ENCODE data around the gene USP20.

USP20 gene

DNA sequence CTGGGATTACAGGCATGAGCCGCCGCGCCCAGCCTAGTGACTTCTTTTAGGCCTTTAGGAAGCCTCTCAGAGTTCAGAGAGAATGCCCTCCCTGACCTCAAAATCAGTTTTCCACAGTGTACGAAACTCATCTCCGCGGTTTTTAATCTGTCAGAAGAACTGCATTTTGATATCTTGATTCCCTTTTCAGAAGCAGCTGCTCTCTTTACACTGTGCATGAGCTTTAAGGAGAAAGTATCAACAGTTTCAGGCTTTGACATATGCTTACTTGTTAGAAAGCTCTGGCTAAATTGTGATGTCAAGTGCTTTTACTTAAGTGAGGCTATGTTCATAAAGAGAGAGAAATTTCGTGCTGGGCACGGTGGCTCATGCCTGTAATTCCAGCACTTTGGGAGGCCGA lies 74.6 kb downstream of the USP20 start:
- H3K27ac ChIP-seq (ENCODE audit: low read depth, low read length): no peak overlapping the region
- H4K20me1 ChIP-seq (ENCODE audit: low read depth, low read length): no peaks in the 10 kb centered on the region
- no peak overlapping the region for H3K4me3 ChIP-seq (ENCODE audit: insufficient read depth, low read length, poor library complexity, severe bottlenecking)
- H3K36me3 ChIP-seq (ENCODE audit: low read length): peaks cover 13% of the 10 kb centered on the region; the same call in 1 of the 2 replicates
- H3K4me2 ChIP-seq (ENCODE audit: low read depth, low read length, poor library complexity, severe bottlenecking): no peak overlapping the region
- H2AFZ ChIP-seq (ENCODE audit: low read depth, low read length, severe bottlenecking): no peak overlapping the region
- no peaks in the 10 kb centered on the region for H3K79me2 ChIP-seq (ENCODE audit: insufficient read depth, low read length)
- TF ChIP-seq, protein P1, sequence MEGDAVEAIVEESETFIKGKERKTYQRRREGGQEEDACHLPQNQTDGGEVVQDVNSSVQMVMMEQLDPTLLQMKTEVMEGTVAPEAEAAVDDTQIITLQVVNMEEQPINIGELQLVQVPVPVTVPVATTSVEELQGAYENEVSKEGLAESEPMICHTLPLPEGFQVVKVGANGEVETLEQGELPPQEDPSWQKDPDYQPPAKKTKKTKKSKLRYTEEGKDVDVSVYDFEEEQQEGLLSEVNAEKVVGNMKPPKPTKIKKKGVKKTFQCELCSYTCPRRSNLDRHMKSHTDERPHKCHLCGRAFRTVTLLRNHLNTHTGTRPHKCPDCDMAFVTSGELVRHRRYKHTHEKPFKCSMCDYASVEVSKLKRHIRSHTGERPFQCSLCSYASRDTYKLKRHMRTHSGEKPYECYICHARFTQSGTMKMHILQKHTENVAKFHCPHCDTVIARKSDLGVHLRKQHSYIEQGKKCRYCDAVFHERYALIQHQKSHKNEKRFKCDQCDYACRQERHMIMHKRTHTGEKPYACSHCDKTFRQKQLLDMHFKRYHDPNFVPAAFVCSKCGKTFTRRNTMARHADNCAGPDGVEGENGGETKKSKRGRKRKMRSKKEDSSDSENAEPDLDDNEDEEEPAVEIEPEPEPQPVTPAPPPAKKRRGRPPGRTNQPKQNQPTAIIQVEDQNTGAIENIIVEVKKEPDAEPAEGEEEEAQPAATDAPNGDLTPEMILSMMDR (IDR thresholded peaks at IDR 0.05; ENCODE audit: insufficient read depth, low read length, poor library complexity, severe bottlenecking): no peak
- no peak for TF ChIP-seq EZH2phosphoT487 (conservative IDR thresholded peaks at IDR 0.05; ENCODE audit: low read length)
- no peaks in the 10 kb centered on the region for H3K9me3 ChIP-seq (ENCODE audit: insufficient read depth, low read length)
- no peak overlapping the region for H3K9ac ChIP-seq (ENCODE audit: low read length)
- H3F3A ChIP-seq (ENCODE audit: insufficient read depth): no peaks in the 10 kb centered on the region
- no peaks in the 10 kb centered on the region for H3K9me2 ChIP-seq (replicated peaks; ENCODE audit: insufficient read depth, low read length)
- H3K27me3 ChIP-seq (ENCODE audit: low read length): no peaks in the 10 kb centered on the region

DNA sequence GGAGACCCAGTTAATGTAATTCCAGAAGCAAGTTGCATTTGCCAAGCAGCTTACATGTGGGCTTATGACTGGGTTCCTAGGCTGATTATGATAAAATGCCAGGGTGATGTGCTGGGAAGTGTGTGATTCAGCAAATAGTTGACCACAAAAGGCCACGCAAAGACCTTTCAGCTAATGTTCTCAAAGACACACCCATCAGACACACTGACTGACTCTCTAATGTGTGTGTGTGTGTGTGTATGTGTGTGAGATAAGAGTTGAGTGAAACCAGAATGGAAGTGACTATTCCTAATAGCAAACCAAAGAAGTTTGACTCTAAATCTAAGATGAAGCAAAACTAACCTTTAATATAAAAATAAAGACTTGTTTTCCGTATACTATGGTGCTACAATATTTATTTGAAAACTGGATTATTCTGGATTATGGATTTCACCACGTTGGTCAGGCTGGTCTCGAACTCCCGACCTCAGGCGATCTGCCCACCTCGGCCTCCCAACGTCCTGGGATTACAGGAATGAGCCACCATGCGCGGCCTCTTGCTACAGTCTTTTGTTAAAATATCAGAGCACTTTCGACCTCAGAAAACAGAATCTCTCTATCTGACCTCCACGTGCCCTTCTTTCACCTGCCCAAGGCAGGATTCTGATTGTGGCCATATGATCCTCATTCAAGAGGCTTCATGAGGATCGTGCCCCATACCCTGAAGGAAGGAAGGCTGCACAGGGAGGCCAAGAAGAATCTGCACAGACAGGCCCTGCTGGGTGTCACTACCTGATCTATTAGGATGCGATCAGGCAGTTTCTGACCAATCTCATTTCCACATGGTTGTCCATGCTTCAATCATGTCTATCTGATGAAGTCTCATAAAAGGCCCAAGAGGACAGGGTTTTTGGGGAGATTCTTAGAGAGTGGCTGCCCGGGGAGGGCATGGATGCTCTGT lies 75.6 kb downstream of the USP20 start:
- Histone ChIP-seq H3K27ac (ENCODE audit: low read depth, low read length) (no peak overlapping the region), H3K9me2 (replicated peaks; ENCODE audit: insufficient read depth, low read length) (no peaks in the 10 kb centered on the region), H3K9ac (ENCODE audit: low read length) (no peak overlapping the region), H3K36me3 (ENCODE audit: low read length) (peaks cover 11% of the 10 kb centered on the region; the same call in 1 of the 2 replicates), H3K4me2 (ENCODE audit: low read depth, low read length, poor library complexity, severe bottlenecking) (no peak overlapping the region), H3K27me3 (ENCODE audit: low read length) (no peaks in the 10 kb centered on the region), H2AFZ (ENCODE audit: low read depth, low read length, severe bottlenecking) (no peak overlapping the region), H3K4me3 (ENCODE audit: insufficient read depth, low read length, poor library complexity, severe bottlenecking) (no peak overlapping the region), H3K79me2 (ENCODE audit: insufficient read depth, low read length) (0 out of 2 replicates have a peak, but pooled peaks cover 5% of the 10 kb centered on the region), H4K20me1 (ENCODE audit: low read depth, low read length) (no peaks in the 10 kb centered on the region), H3K9me3 (ENCODE audit: insufficient read depth, low read length) (no peaks in the 10 kb centered on the region), H3F3A (ENCODE audit: insufficient read depth) (no peaks in the 10 kb centered on the region)
- TF ChIP-seq, protein P1 (IDR thresholded peaks at IDR 0.05; ENCODE audit: insufficient read depth, low read length, poor library complexity, severe bottlenecking): no peak
- TF ChIP-seq EZH2phosphoT487 (conservative IDR thresholded peaks at IDR 0.05; ENCODE audit: low read length): no peak

DNA sequence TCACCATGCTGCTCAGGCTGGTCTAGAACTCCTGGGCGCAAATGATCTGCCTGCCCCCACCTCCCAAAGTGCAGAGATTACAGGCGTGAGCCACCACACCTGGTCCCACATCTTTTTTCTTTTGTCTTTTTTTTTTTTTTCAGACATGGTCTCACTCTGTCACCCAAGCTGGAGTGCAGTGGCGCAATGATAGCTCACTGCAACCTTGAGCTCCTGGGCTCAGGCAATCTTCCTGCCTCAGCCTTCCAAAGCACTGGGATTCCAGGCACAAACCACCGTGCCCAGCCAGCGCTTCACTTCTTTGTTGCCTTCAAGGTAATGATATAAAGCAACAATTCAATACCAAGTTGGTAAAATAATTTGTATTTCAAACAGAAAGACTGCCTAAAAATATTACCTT lies 78.8 kb downstream of the USP20 start:
- H3K4me2 ChIP-seq (ENCODE audit: low read depth, low read length, poor library complexity, severe bottlenecking): no peak overlapping the region
- no peak overlapping the region for H3K27ac ChIP-seq (ENCODE audit: low read depth, low read length)
- H2AFZ ChIP-seq (ENCODE audit: low read depth, low read length, severe bottlenecking): no peak overlapping the region
- no peaks in the 10 kb centered on the region for H3K27me3 ChIP-seq (ENCODE audit: low read length)
- peaks cover 9% of the 10 kb centered on the region; the same call in 1 of the 2 replicates for H3K79me2 ChIP-seq (ENCODE audit: insufficient read depth, low read length)
- peaks cover 15% of the 10 kb centered on the region for H3K36me3 ChIP-seq (ENCODE audit: low read length)
- H3K4me3 ChIP-seq (ENCODE audit: insufficient read depth, low read length, poor library complexity, severe bottlenecking): no peak overlapping the region
- no peaks in the 10 kb centered on the region for H4K20me1 ChIP-seq (ENCODE audit: low read depth, low read length)
- TF ChIP-seq, protein P1 (IDR thresholded peaks at IDR 0.05; ENCODE audit: insufficient read depth, low read length, poor library complexity, severe bottlenecking): no peak
- H3K9me2 ChIP-seq (replicated peaks; ENCODE audit: insufficient read depth, low read length): no peaks in the 10 kb centered on the region
- no peak overlapping the region for H3K9ac ChIP-seq (ENCODE audit: low read length)
- H3F3A ChIP-seq (ENCODE audit: insufficient read depth): peaks cover 4% of the 10 kb centered on the region; the same call in 1 of the 2 replicates
- H3K9me3 ChIP-seq (ENCODE audit: insufficient read depth, low read length): no peaks in the 10 kb centered on the region

Data from SU-DHL-6 (cell line).